Naive B cell (primary cell): Measurements from ENCODE around the gene DGKI. TPM values are rescaled to one million over a fixed set of nuclear protein-coding genes. Genes with fewer than 3 reads are reported as not detected.

Experiments
- ATAC-seq, 2 donors: fragments of 150-1000 bp; cut with Tn5 transposase; 2 replicates each; pipeline ENCODE4 v1.10.0; 2021; ENCODE audit warnings: low read depth in 2 of 2, mild to moderate bottlenecking in 2 of 2, moderate library complexity in 2 of 2
- DNase-seq: peaks from one replicate; pipeline ENCODE4 v3.0.0; 2022
- H3K27ac Mint-ChIP-seq, 6 donors: one replicate each; pipeline ENCODE4 v1.8.0; 2020 to 2022; ENCODE audit warnings: mild to moderate bottlenecking in 6 of 6, mixed read lengths in 6 of 6, moderate library complexity in 5 of 6, inconsistent platforms in 2 of 6
- H3K27me3 Mint-ChIP-seq, 3 donors: one replicate each; pipeline ENCODE4 v1.8.0; 2021 to 2022; ENCODE audit warnings: mixed read lengths in 3 of 3, mild to moderate bottlenecking in 1 of 3
- H3K36me3 Mint-ChIP-seq, 2 donors: one replicate each; pipeline ENCODE4 v1.8.0; 2020 to 2022; ENCODE audit warnings: mixed read lengths in 2 of 2, inconsistent platforms in 1 of 2, mild to moderate bottlenecking in 1 of 2
- H3K4me1 Mint-ChIP-seq, 3 donors: one replicate each; pipeline ENCODE4 v1.8.0; 2020 to 2022; ENCODE audit warnings: mixed read lengths in 3 of 3, inconsistent platforms in 1 of 3, mild to moderate bottlenecking in 1 of 3, moderate library complexity in 1 of 3
- H3K4me3 Mint-ChIP-seq, 8 donors: one replicate each; pipeline ENCODE4 v1.8.0; 2020 to 2022; ENCODE audit warnings: mild to moderate bottlenecking in 8 of 8, mixed read lengths in 8 of 8, moderate library complexity in 8 of 8, inconsistent platforms in 2 of 8
- H3K9me3 Mint-ChIP-seq, 7 donors: one replicate each; pipeline ENCODE4 v1.8.0; 2020 to 2022; ENCODE audit warnings: mixed read lengths in 7 of 7, mild to moderate bottlenecking in 5 of 7, inconsistent platforms in 2 of 7, moderate library complexity in 1 of 7
- polyA plus RNA-seq, 6 donors: library from polyadenylated mRNA; unstranded; fragments of 300-500 nt; fragmentation: Illumina TruSeq; gene quantifications; one replicate each; pipeline ENCODE4 v1.2.3, GENCODE V29; 2021; ENCODE audit warnings: low read depth in 6 of 6

DGKI gene
- polyA plus RNA-seq, 6 donors from 2014 or later, result not detected

- H3K36me3 Mint-ChIP-seq, result no peaks in the 10 kb centered on the region
- H3K9me3 Mint-ChIP-seq, result no peaks in the 10 kb centered on the region
- no peaks in the 10 kb centered on the region for H3K4me1 Mint-ChIP-seq
- H3K27ac Mint-ChIP-seq, result no peak overlapping the region
- H3K4me3 Mint-ChIP-seq, result no peak overlapping the region
- ATAC-seq (no peak), DNase-seq (no peak)
- peaks cover 0 to 32% (median 5%) of the 10 kb centered on the region in 3 donors for H3K27me3 Mint-ChIP-seq
Measured at GRCh38 chr7:137583172-137583571, 263.6 kb downstream of the DGKI start.

GRCh38 chr7:137579913-137580640, 266.7 kb downstream of the DGKI start:
- ATAC-seq, result no peak
- Mint-ChIP-seq H3K4me1 (no peaks in the 10 kb centered on the region), H3K27me3 (peaks cover 0 to 24% (median 6%) of the 10 kb centered on the region in 3 donors), H3K4me3 (no peak overlapping the region), H3K27ac (no peak overlapping the region), H3K9me3 (no peaks in the 10 kb centered on the region), H3K36me3 (no peaks in the 10 kb centered on the region)
- DNase-seq, result no peak

GRCh38 chr7:137578541-137578940, 268.2 kb downstream of the DGKI start:
- DNase-seq, result no peak
- no peaks in the 10 kb centered on the region for H3K9me3 Mint-ChIP-seq

GRCh38 chr7:137577184-137577583, 269.6 kb downstream of the DGKI start:
- no peaks in the 10 kb centered on the region for H3K36me3 Mint-ChIP-seq
- H3K9me3 Mint-ChIP-seq, result no peaks in the 10 kb centered on the region
- peaks cover 0 to 10% (median 6%) of the 10 kb centered on the region in 3 donors for H3K27me3 Mint-ChIP-seq
- no peak overlapping the region for H3K4me3 Mint-ChIP-seq
- DNase-seq (no peak), ATAC-seq (no peak)
- H3K27ac Mint-ChIP-seq, result no peak overlapping the region
- H3K4me1 Mint-ChIP-seq, result no peaks in the 10 kb centered on the region

More at GRCh38 chr7:137578541-137578940, 268.2 kb downstream of the DGKI start:
- Mint-ChIP-seq H3K4me1 (no peaks in the 10 kb centered on the region), H3K27me3 (peaks cover 0 to 19% (median 6%) of the 10 kb centered on the region in 3 donors), H3K36me3 (no peaks in the 10 kb centered on the region), H3K27ac (no peak overlapping the region), H3K4me3 (no peak overlapping the region)
- no peak for ATAC-seq

GRCh38 chr7:137576481-137576880, 270.3 kb downstream of the DGKI start:
- no peaks in the 10 kb centered on the region for H3K36me3 Mint-ChIP-seq
- H3K4me1 Mint-ChIP-seq, result no peaks in the 10 kb centered on the region
- no peak overlapping the region for H3K4me3 Mint-ChIP-seq
- peaks cover 0 to 10% (median 6%) of the 10 kb centered on the region in 3 donors for H3K27me3 Mint-ChIP-seq
- ATAC-seq (no peak), DNase-seq (no peak)
- no peak overlapping the region for H3K27ac Mint-ChIP-seq
- no peaks in the 10 kb centered on the region for H3K9me3 Mint-ChIP-seq

GRCh38 chr7:137574812-137575211, 272.0 kb downstream of the DGKI start:
- no peak for DNase-seq
- no peak overlapping the region for H3K27ac Mint-ChIP-seq
- no peak for ATAC-seq
- H3K9me3 Mint-ChIP-seq, result no peaks in the 10 kb centered on the region
- H3K27me3 Mint-ChIP-seq, result peaks cover 0 to 9% (median 6%) of the 10 kb centered on the region in 3 donors
- no peaks in the 10 kb centered on the region for H3K36me3 Mint-ChIP-seq
- no peak overlapping the region for H3K4me3 Mint-ChIP-seq
- H3K4me1 Mint-ChIP-seq, result no peaks in the 10 kb centered on the region

- no peaks in the 10 kb centered on the region for H3K4me1 Mint-ChIP-seq
- no peaks in the 10 kb centered on the region for H3K36me3 Mint-ChIP-seq
- H3K9me3 Mint-ChIP-seq, result no peaks in the 10 kb centered on the region
- peaks cover 0 to 6% (median 0%) of the 10 kb centered on the region in 3 donors for H3K27me3 Mint-ChIP-seq
- ATAC-seq (no peak), DNase-seq (no peak)
- H3K27ac Mint-ChIP-seq, result no peak overlapping the region
- no peak overlapping the region for H3K4me3 Mint-ChIP-seq
Measured at GRCh38 chr7:137572056-137572784, 274.6 kb downstream of the DGKI start.

- Mint-ChIP-seq H3K4me1 (no peaks in the 10 kb centered on the region), H3K27me3 (peaks cover 0 to 6% (median 0%) of the 10 kb centered on the region in 3 donors), H3K36me3 (no peaks in the 10 kb centered on the region), H3K4me3 (no peak overlapping the region), H3K27ac (no peak overlapping the region), H3K9me3 (peaks cover 0 to 10% (median 4%) of the 10 kb centered on the region in 7 donors)
- no peak for ATAC-seq
- no peak for DNase-seq
Measured at GRCh38 chr7:137564677-137565076, 282.1 kb downstream of the DGKI start.

GRCh38 chr7:137563981-137564380, 282.8 kb downstream of the DGKI start:
- DNase-seq (no peak), ATAC-seq (no peak)
- Mint-ChIP-seq H3K27me3 (peaks cover 0 to 5% (median 0%) of the 10 kb centered on the region in 3 donors), H3K9me3 (peaks cover 0 to 10% (median 4%) of the 10 kb centered on the region in 7 donors), H3K27ac (no peak overlapping the region), H3K4me3 (no peak overlapping the region), H3K36me3 (no peaks in the 10 kb centered on the region), H3K4me1 (no peaks in the 10 kb centered on the region)

GRCh38 chr7:137547485-137547884, 299.3 kb downstream of the DGKI start:
- DNase-seq (no peak), ATAC-seq (no peak)
- Mint-ChIP-seq H3K4me1 (no peaks in the 10 kb centered on the region), H3K27me3 (no peaks in the 10 kb centered on the region), H3K9me3 (peaks cover 0 to 5% (median 0%) of the 10 kb centered on the region in 7 donors), H3K36me3 (no peaks in the 10 kb centered on the region), H3K4me3 (no peak overlapping the region), H3K27ac (no peak overlapping the region)

- no peak for DNase-seq
- Mint-ChIP-seq H3K4me1 (no peaks in the 10 kb centered on the region), H3K27ac (no peak overlapping the region), H3K9me3 (peaks cover 0 to 5% (median 0%) of the 10 kb centered on the region in 7 donors), H3K27me3 (no peaks in the 10 kb centered on the region), H3K4me3 (no peak overlapping the region), H3K36me3 (no peaks in the 10 kb centered on the region)
- ATAC-seq, result no peak
Measured at GRCh38 chr7:137546671-137547070, 300.1 kb downstream of the DGKI start.

- Mint-ChIP-seq H3K27me3 (no peaks in the 10 kb centered on the region), H3K27ac (no peak overlapping the region), H3K4me1 (no peaks in the 10 kb centered on the region), H3K4me3 (no peak overlapping the region), H3K9me3 (peaks cover 0 to 5% (median 0%) of the 10 kb centered on the region in 7 donors), H3K36me3 (no peaks in the 10 kb centered on the region)
- ATAC-seq (no peak), DNase-seq (no peak)
Measured at GRCh38 chr7:137546009-137546408, 300.8 kb downstream of the DGKI start.

GRCh38 chr7:137545059-137545716, 301.6 kb downstream of the DGKI start:
- Mint-ChIP-seq H3K36me3 (no peaks in the 10 kb centered on the region), H3K4me1 (no peaks in the 10 kb centered on the region), H3K27me3 (no peaks in the 10 kb centered on the region), H3K27ac (no peak overlapping the region), H3K9me3 (peaks cover 0 to 5% (median 0%) of the 10 kb centered on the region in 7 donors), H3K4me3 (no peak overlapping the region)
- DNase-seq (no peak), ATAC-seq (no peak)
